GM12864 (cell line): ENCODE data around the gene KRTAP12-2.

Experiments
- DNase-seq: peaks from one replicate; pipeline ENCODE4 v3.0.0-alpha.2; 2011; ENCODE audit warnings: low read depth
- H3K4me3 ChIP-seq: 2 replicates; pipeline ENCODE4 v1.5.1; 2011; ENCODE audit warnings: mild to moderate bottlenecking, low read depth, low read length, control low read depth
- TF ChIP-seq, protein P1 (sequence below): IDR thresholded peaks from 2 replicates; pipeline ENCODE4 v1.5.1; 2011; ENCODE audit warnings: low read depth, mild to moderate bottlenecking, moderate library complexity, low read length, control low read depth, inconsistent platforms; ENCODE audit errors: missing control alignments

KRTAP12-2 gene

GRCh38 chr21:44666401-44667320 lies at the start of gene KRTAP12-2:
Gene KRTAP12-2, minus strand, starts transcription at chr21:44666927. Its CDS starts 41 bp downstream, at chr21:44666886.
- no peak within 1 kb of the TSS for H3K4me3 ChIP-seq
- no peak for DNase-seq
- TF ChIP-seq, protein P1, sequence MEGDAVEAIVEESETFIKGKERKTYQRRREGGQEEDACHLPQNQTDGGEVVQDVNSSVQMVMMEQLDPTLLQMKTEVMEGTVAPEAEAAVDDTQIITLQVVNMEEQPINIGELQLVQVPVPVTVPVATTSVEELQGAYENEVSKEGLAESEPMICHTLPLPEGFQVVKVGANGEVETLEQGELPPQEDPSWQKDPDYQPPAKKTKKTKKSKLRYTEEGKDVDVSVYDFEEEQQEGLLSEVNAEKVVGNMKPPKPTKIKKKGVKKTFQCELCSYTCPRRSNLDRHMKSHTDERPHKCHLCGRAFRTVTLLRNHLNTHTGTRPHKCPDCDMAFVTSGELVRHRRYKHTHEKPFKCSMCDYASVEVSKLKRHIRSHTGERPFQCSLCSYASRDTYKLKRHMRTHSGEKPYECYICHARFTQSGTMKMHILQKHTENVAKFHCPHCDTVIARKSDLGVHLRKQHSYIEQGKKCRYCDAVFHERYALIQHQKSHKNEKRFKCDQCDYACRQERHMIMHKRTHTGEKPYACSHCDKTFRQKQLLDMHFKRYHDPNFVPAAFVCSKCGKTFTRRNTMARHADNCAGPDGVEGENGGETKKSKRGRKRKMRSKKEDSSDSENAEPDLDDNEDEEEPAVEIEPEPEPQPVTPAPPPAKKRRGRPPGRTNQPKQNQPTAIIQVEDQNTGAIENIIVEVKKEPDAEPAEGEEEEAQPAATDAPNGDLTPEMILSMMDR, result no peak

DNA sequence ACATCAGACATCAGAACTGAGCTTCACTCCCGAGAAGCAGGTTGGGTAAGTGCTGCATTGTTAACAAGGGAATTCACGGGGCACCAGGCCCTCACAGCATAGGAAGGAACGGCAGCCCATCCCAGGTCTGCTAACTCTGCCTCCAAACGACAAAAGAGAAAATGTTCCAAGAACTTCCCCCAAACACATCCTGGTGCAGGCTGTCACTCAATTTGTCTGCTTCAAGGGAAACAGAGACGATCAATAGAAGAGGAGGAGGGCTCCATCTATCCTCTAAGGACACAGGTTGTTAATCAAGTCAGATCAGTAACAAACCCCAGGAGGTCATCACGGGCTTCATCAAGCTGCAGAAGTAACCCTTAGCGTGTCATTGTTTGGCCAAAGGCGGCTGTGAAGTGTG lies 48.2 kb upstream of the KRTAP12-2 start:
- TF ChIP-seq, protein P1, result no peak
- H3K4me3 ChIP-seq, result no peak overlapping the region
- DNase-seq, result no peak

GRCh38 chr21:44713846-44714245 lies 47.1 kb upstream of the KRTAP12-2 start:
- TF ChIP-seq, protein P1, result no peak
- DNase-seq, result no peak
- H3K4me3 ChIP-seq, result no peak overlapping the region

GRCh38 chr21:44713130-44713529 lies 46.4 kb upstream of the KRTAP12-2 start:
- TF ChIP-seq, protein P1, result no peak
- no peak for DNase-seq
- no peak overlapping the region for H3K4me3 ChIP-seq

DNA sequence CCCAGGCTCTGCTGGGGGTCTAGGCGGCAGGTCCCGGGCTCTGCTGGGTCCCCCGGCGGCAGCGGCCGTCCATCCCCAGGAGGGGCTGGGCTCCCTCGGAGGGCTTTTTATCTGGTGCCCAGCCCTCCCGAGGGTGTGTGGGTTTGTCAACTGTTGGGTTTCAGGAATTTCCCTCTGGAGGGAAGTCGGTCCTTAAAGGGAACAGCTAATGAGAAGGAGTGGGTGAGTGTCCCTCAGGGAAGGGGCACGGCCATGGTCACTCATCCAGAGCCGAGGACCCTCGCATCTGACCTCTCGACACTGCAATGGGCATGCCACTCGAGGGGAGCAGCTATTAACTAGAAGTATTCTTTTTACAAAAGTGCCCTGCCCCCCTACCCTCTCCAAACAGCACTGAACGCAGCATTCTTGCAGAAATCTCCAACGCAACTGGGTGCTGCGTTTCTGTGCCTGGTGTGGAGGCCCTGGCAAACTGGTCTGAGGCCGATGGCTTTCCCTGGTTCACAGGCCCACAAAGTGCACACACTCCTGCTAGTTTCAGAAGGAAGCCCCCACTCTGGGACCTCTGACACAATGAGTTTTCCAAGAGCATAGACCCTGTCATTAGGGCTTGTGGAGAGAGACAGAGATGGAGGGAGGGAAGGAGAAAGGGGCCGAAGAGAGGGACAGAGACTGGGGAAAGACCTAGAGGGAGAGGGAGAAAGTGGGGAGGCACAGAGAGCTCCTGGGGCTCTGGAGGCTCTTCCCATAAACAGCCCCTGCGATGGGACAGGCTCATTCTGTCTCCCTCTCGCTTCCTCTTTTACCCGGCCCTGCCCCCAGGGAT lies 45.7 kb upstream of the KRTAP12-2 start:
- TF ChIP-seq, protein P1, result no peak
- DNase-seq, result no peak
- no peak overlapping the region for H3K4me3 ChIP-seq

- H3K4me3 ChIP-seq, result no peak within 1 kb of the TSS
- DNase-seq, result no peak
- TF ChIP-seq, protein P1, result no peak
Measured at GRCh38 chr21:44711327-44712202, 44.8 kb upstream of the KRTAP12-2 start, which contains the start of gene TSPEAR. Gene TSPEAR, minus strand, starts transcription at chr21:44711572. Its CDS starts 58 bp downstream, at chr21:44711514.
